Liver (tissue), 9 donors: Measurements from ENCODE around the gene SLC1A5. TPM values are rescaled to one million over a fixed set of nuclear protein-coding genes. Genes with fewer than 3 reads are reported as not detected.

ENCODE experiments used
- DNase-seq: peaks from one replicate; pipeline ENCODE4 v3.0.0-alpha.2; 2017; ENCODE audit warnings: low spot score
- H3K27ac ChIP-seq, 2 donors: one replicate each; pipeline ENCODE4 v1.7.0; 2013; ENCODE audit warnings: inconsistent platforms in 2 of 2, low read length in 2 of 2, control low read depth in 1 of 2, low read depth in 1 of 2, mild to moderate bottlenecking in 1 of 2
- H3K27me3 ChIP-seq, 4 donors: one replicate each; pipeline versions ENCODE4 v1.6.1 to v1.7.0; 2013; ENCODE audit warnings: low read length in 3 of 4, inconsistent platforms in 1 of 4, mild to moderate bottlenecking in 1 of 4, moderate library complexity in 1 of 4; ENCODE audit not compliant: control insufficient read depth in 4 of 4, insufficient read depth in 4 of 4
- H3K36me3 ChIP-seq, 4 donors: one replicate each; pipeline versions ENCODE4 v1.6.1 to v1.7.0; 2013; ENCODE audit warnings: low read length in 3 of 4, mild to moderate bottlenecking in 3 of 4, low read depth in 1 of 4, moderate library complexity in 1 of 4; ENCODE audit not compliant: control insufficient read depth in 4 of 4, insufficient read depth in 3 of 4
- H3K4me1 ChIP-seq, 4 donors: one replicate each; pipeline versions ENCODE4 v1.6.1 to v1.7.0; 2013; ENCODE audit warnings: low read length in 3 of 4, mild to moderate bottlenecking in 3 of 4, moderate library complexity in 1 of 4; ENCODE audit not compliant: control insufficient read depth in 4 of 4, insufficient read depth in 4 of 4
- H3K4me3 ChIP-seq, 3 donors: one replicate each; pipeline versions ENCODE4 v1.6.1 to v1.7.0; 2013; ENCODE audit warnings: low read length in 3 of 3, control low read depth in 1 of 3, low read depth in 1 of 3, mild to moderate bottlenecking in 1 of 3
- H3K9ac ChIP-seq, 2 donors: one replicate each; pipeline ENCODE4 v1.7.0; 2013; ENCODE audit warnings: low read length in 2 of 2, mild to moderate bottlenecking in 2 of 2, moderate library complexity in 2 of 2, control low read depth in 1 of 2, low read depth in 1 of 2
- H3K9me3 ChIP-seq, 4 donors: one replicate each; pipeline versions ENCODE4 v1.6.1 to v1.7.0; 2013; ENCODE audit warnings: low read length in 3 of 4; ENCODE audit not compliant: control insufficient read depth in 4 of 4
- CTCF ChIP-seq: fragments of 150-350 bp; IDR thresholded peaks from 2 replicates; pipeline ENCODE4 v1.5.1; 2017; ENCODE audit warnings: improper control_type of control experiment, low read depth, low read length; ENCODE audit not compliant: missing input control
- FOXA2 ChIP-seq: IDR thresholded peaks from 2 replicates; pipeline ENCODE4 v1.6.1; 2016; ENCODE audit warnings: antibody characterized with exemption
- HNF4A ChIP-seq, 2 donors: conservative IDR thresholded peaks; 2 replicates each; pipeline ENCODE4 v1.6.1; 2016; ENCODE audit warnings: antibody characterized with exemption in 2 of 2, mild to moderate bottlenecking in 2 of 2
- MAX ChIP-seq: IDR thresholded peaks from 2 replicates; pipeline ENCODE4 v1.6.1; 2016; ENCODE audit warnings: antibody characterized with exemption
- NR2F2 ChIP-seq: IDR thresholded peaks from 2 replicates; pipeline ENCODE4 v1.6.1; 2016; ENCODE audit warnings: antibody characterized with exemption
- RAD21 ChIP-seq, 2 donors: IDR thresholded peaks; 2 replicates each; pipeline ENCODE4 v1.6.1; 2016; ENCODE audit warnings: antibody characterized with exemption in 2 of 2, mild to moderate bottlenecking in 2 of 2
- REST ChIP-seq: IDR thresholded peaks from 2 replicates; pipeline ENCODE4 v1.6.1; 2016; ENCODE audit warnings: antibody characterized with exemption, mild to moderate bottlenecking
- RXRA ChIP-seq, 2 donors: IDR thresholded peaks; 2 replicates each; pipeline ENCODE4 v1.6.1; 2017 to 2018; ENCODE audit warnings: antibody characterized with exemption in 2 of 2, mild to moderate bottlenecking in 1 of 2
- SP1 ChIP-seq: IDR thresholded peaks from 2 replicates; pipeline ENCODE4 v1.6.1; 2018; ENCODE audit warnings: antibody characterized with exemption, mild to moderate bottlenecking
- TAF1 ChIP-seq: conservative IDR thresholded peaks from 2 replicates; pipeline ENCODE4 v1.6.1; 2016; ENCODE audit warnings: antibody characterized with exemption, mild to moderate bottlenecking
- YY1 ChIP-seq: IDR thresholded peaks from 2 replicates; pipeline ENCODE4 v1.6.1; 2016; ENCODE audit warnings: antibody characterized with exemption, mild to moderate bottlenecking
- WGBS: extraction: QIAGEN DNeasy Blood & Tissue Kit; methylation state at CpG from one replicate; pipeline ENCODE4 v1.1.7; 2013; 5-methylcytosine and 5-hydroxymethylcytosine counted together
- polyA plus RNA-seq, 2 donors: library from polyadenylated mRNA; stranded (reverse) in 1 of 2; unstranded in 1 of 2; fragments of 200-250 nt in 1 of 2; fragments of >200 nt in 1 of 2; fragmentation: Nextera tagmentation in 1 of 2; extraction: Ambion mirVana in 1 of 2; gene quantifications; one replicate each; pipeline versions ENCODE4 v1.2.1 to v1.2.3, GENCODE V29; 2013 to 2015
- total RNA-seq, 2 donors: library from RNA; depleted of rRNA; stranded (reverse); fragments of >200 nt; gene quantifications; one replicate each; pipeline ENCODE4 v1.2.3, GENCODE V29; 2014
- donor health status: healthy.
- donor health status: healthy.
- donor health status: healthy.
- donor health status: healthy.
- donor health status: healthy.

Gene SLC1A5
- total and polyA plus RNA-seq, 4 donors: 1.5 to 90.8 (median 6.1) TPM

GRCh38 chr19:46755853-46756543, 32.4 kb downstream of the SLC1A5 start:
- no peak for TF ChIP-seq SP1
- no peak for TF ChIP-seq FOXA2
- H3K27ac ChIP-seq: peak overlapping the region in 1 of 2 donors; percentile 41
- H3K36me3 ChIP-seq: peaks cover 0 to 5% (median 2%) of the 10 kb centered on the region in 4 donors
- no peaks in the 10 kb centered on the region for H3K27me3 ChIP-seq
- no peak for DNase-seq
- no peak overlapping the region for H3K9ac ChIP-seq
- WGBS: 93% methylated on average over 86 of the region's 86 CpGs
- H3K4me3 ChIP-seq: no peak overlapping the region
- H3K4me1 ChIP-seq: peaks cover 0 to 2% (median under 1%) of the 10 kb centered on the region in 4 donors
- H3K9me3 ChIP-seq: no peaks in the 10 kb centered on the region

GRCh38 chr19:46755077-46755852, 33.1 kb downstream of the SLC1A5 start:
- WGBS: 78% methylated on average over 39 of the region's 39 CpGs
- no peaks in the 10 kb centered on the region for H3K27me3 ChIP-seq
- peaks cover 0 to 3% (median 2%) of the 10 kb centered on the region in 4 donors for H3K4me1 ChIP-seq
- H3K9ac ChIP-seq: no peak overlapping the region
- no peak for TF ChIP-seq MAX
- TF ChIP-seq NR2F2: peak; percentile 78
- TF ChIP-seq RXRA (IDR thresholded peaks at IDR 0.05): peak in 1 of 2 donors; percentile 4
- peak; percentile 7 for TF ChIP-seq SP1
- no peak for TF ChIP-seq TAF1
- no peak overlapping the region for H3K4me3 ChIP-seq
- no peaks in the 10 kb centered on the region for H3K9me3 ChIP-seq
- peaks cover 0 to 5% (median 2%) of the 10 kb centered on the region in 4 donors for H3K36me3 ChIP-seq
- peak overlapping the region in 1 of 2 donors; percentile 41 for H3K27ac ChIP-seq
- no peak for DNase-seq

GRCh38 chr19:46753420-46754155, 34.8 kb downstream of the SLC1A5 start:
- H3K27me3 ChIP-seq: no peaks in the 10 kb centered on the region
- 43% methylated on average over 4 of the region's 4 CpGs for WGBS
- H3K9ac ChIP-seq: no peak overlapping the region
- no peak overlapping the region for H3K27ac ChIP-seq
- no peak overlapping the region for H3K4me3 ChIP-seq
- H3K36me3 ChIP-seq: peaks cover 0 to 5% (median 3%) of the 10 kb centered on the region in 4 donors
- TF ChIP-seq YY1 (no peak), RAD21 (IDR thresholded peaks at IDR 0.05) (peak; percentile 40 to 61), HNF4A (conservative IDR thresholded peaks at IDR 0.05) (no peak), CTCF (peak; percentile 33), REST (no peak)
- no peaks in the 10 kb centered on the region for H3K9me3 ChIP-seq
- H3K4me1 ChIP-seq: peaks cover 0 to 5% (median 2%) of the 10 kb centered on the region in 4 donors
- DNase-seq: peak; percentile 73
